OCI-LY1 (cell line): ENCODE measurements around the gene PNMA3.
"Not testable (repeated sequence)": the region's sequence is repeated elsewhere in the genome, so short reads cannot be mapped to it uniquely, and the experiment has no call there.

Experiments
- H2AFZ ChIP-seq: fragments of 200-600 bp; sonication (generic), shearing (Covaris generic); 2 replicates; pipeline ENCODE4 v1.6.0; 2014; ENCODE audit warnings: antibody characterized with exemption, mild to moderate bottlenecking, low read length
- H3F3A ChIP-seq: fragments of 200-600 bp; sonication (generic), shearing (Covaris generic); 2 replicates; pipeline ENCODE4 v1.6.0; 2014; ENCODE audit warnings: mild to moderate bottlenecking, antibody characterized with exemption, low read length, moderate library complexity; ENCODE audit not compliant: insufficient read depth
- H3K27ac ChIP-seq: fragments of 200-600 bp; sonication (generic); 2 replicates; pipeline ENCODE4 v1.5.1; 2014; ENCODE audit warnings: low read length, mixed run types, mild to moderate bottlenecking, low read depth; ENCODE audit not compliant: poor library complexity, severe bottlenecking
- H3K27me3 ChIP-seq: fragments of 200-600 bp; sonication (generic); 2 replicates; pipeline ENCODE4 v1.6.0; 2014; ENCODE audit warnings: antibody characterized with exemption, mild to moderate bottlenecking, low read length, moderate library complexity; ENCODE audit not compliant: insufficient read depth
- H3K36me3 ChIP-seq: fragments of 200-600 bp; sonication (generic); 2 replicates; pipeline ENCODE4 v1.6.1; 2014; ENCODE audit warnings: mild to moderate bottlenecking, antibody characterized with exemption, low read length, moderate library complexity, mixed read lengths; ENCODE audit not compliant: insufficient read depth
- H3K4me1 ChIP-seq: fragments of 200-600 bp; sonication (generic); 2 replicates; pipeline ENCODE4 v1.5.1; 2014; ENCODE audit warnings: mild to moderate bottlenecking, low read length, moderate library complexity; ENCODE audit not compliant: insufficient read depth, severe bottlenecking
- H3K4me2 ChIP-seq: fragments of 200-600 bp; sonication (generic), shearing (Covaris generic); 2 replicates; pipeline ENCODE4 v1.6.1; 2014; ENCODE audit warnings: low read length
- H3K4me3 ChIP-seq: fragments of 200-600 bp; sonication (generic); 2 replicates; pipeline ENCODE4 v1.5.1; 2014; ENCODE audit warnings: low read length, low read depth, mild to moderate bottlenecking, mixed read lengths; ENCODE audit not compliant: poor library complexity, severe bottlenecking
- H3K79me2 ChIP-seq: fragments of 200-600 bp; shearing (Covaris generic); 2 replicates; pipeline ENCODE4 v1.6.1; 2016; ENCODE audit warnings: mixed run types, low read length, mixed read lengths; ENCODE audit not compliant: insufficient read depth
- H3K9ac ChIP-seq: fragments of 200-600 bp; sonication (generic), shearing (Covaris generic); 2 replicates; pipeline ENCODE4 v1.6.1; 2014; ENCODE audit warnings: mild to moderate bottlenecking, low read length, mixed read lengths
- H3K9me2 ChIP-seq: fragments of 200-600 bp; sonication (generic), shearing (Covaris generic); 2 replicates; pipeline ENCODE4 v1.6.1; 2014; ENCODE audit warnings: low read depth, mild to moderate bottlenecking, low read length, mixed read lengths
- H3K9me3 ChIP-seq: fragments of 200-600 bp; shearing (Covaris generic); 2 replicates; pipeline ENCODE4 v1.6.1; 2014; ENCODE audit warnings: low read length, mixed read lengths
- H4K20me1 ChIP-seq: fragments of 200-600 bp; sonication (generic), shearing (Covaris generic); 2 replicates; pipeline ENCODE4 v1.6.0; 2016; ENCODE audit warnings: mild to moderate bottlenecking, low read length; ENCODE audit not compliant: insufficient read depth
- CTCF ChIP-seq: fragments of 200-600 bp; sonication (generic), shearing (Covaris generic); IDR thresholded peaks from 2 replicates; pipeline ENCODE4 v1.5.1; 2017; ENCODE audit warnings: mild to moderate bottlenecking, antibody characterized with exemption, low read length, moderate library complexity, mixed read lengths
- EZH2 ChIP-seq: fragments of 200-600 bp; sonication (generic), shearing (Covaris generic); IDR thresholded peaks from 2 replicates; pipeline ENCODE4 v1.8.0; 2017; ENCODE audit warnings: borderline replicate concordance, mixed run types, mild to moderate bottlenecking, antibody characterized with exemption, low read length, moderate library complexity, mixed read lengths

Gene PNMA3

DNA sequence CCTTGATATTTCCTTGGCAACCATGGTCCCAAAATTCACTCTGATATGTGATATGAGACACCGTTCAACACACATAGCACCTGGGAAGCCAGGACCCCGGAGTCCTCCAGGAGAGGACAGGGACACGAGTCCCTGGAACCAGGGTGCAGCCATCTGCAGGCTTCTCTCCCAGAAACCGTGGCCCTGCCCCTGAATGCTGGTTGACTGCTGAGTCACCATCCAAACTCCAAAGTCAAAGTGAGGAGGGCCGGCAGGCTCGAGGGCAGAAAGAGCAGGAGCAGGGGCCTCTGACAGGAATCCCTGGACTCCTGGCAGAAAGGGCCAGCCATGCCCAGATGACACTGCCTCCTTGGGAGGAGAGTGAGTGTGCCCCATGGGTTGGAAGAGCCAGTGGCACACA, 9.1 kb downstream of the PNMA3 start:
- Histone ChIP-seq H4K20me1 (no peaks in the 10 kb centered on the region), H3K9me2 (no peaks in the 10 kb centered on the region), H3K27me3 (no peaks in the 10 kb centered on the region), H3K4me2 (no peak overlapping the region), H3F3A (no peaks in the 10 kb centered on the region), H3K36me3 (no peaks in the 10 kb centered on the region), H3K9ac (no peak overlapping the region), H3K79me2 (no peaks in the 10 kb centered on the region), H2AFZ (no peak overlapping the region), H3K27ac (no peak overlapping the region), H3K4me3 (no peak overlapping the region), H3K4me1 (no peaks in the 10 kb centered on the region), H3K9me3 (no peaks in the 10 kb centered on the region)
- TF ChIP-seq CTCF (no peak), EZH2 (no peak)

GRCh38 chrX:153066402-153066801, 10.1 kb downstream of the PNMA3 start:
- not testable (repeated sequence) for H3F3A ChIP-seq, H3K4me3 ChIP-seq, H3K9me2 ChIP-seq, H2AFZ ChIP-seq, H3K36me3 ChIP-seq, H3K79me2 ChIP-seq, H3K9me3 ChIP-seq, H3K9ac ChIP-seq, H3K4me2 ChIP-seq, H3K27me3 ChIP-seq, H3K4me1 ChIP-seq, H4K20me1 ChIP-seq, H3K27ac ChIP-seq

GRCh38 chrX:153071909-153072583, 15.8 kb downstream of the PNMA3 start, which contains the start of gene PNMA6A:
PNMA6A (plus strand) TSS chrX:153072454; CDS start chrX:153073063, 609 bp downstream.
- not testable (repeated sequence) for H3K4me2 ChIP-seq, H3K4me3 ChIP-seq, H3K9me2 ChIP-seq, H3F3A ChIP-seq, H3K9me3 ChIP-seq, H3K36me3 ChIP-seq, H2AFZ ChIP-seq, H3K4me1 ChIP-seq, H3K79me2 ChIP-seq, H3K9ac ChIP-seq, H4K20me1 ChIP-seq, H3K27me3 ChIP-seq, H3K27ac ChIP-seq

DNA sequence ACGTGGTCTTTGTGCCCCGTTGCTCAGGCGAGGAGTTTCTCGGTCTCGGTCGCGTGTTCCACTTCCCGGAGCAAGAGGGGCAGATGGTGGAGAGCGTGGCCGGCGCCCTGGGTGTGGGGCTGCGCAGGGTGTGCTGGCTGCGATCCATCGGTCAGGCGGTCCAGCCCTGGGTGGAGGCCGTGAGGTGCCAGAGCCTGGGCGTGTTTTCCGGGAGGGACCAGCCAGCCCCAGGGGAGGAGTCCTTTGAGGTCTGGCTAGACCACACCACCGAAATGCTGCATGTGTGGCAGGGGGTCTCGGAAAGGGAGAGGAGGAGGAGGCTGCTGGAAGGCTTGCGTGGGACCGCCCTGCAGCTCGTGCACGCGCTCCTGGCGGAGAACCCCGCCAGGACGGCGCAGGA, 17.1 kb downstream of the PNMA3 start:
- not testable (repeated sequence) for H3K27me3 ChIP-seq, H3F3A ChIP-seq, H3K27ac ChIP-seq, H3K4me3 ChIP-seq, H3K79me2 ChIP-seq, H4K20me1 ChIP-seq, H3K36me3 ChIP-seq, H3K9me3 ChIP-seq, H2AFZ ChIP-seq, H3K9ac ChIP-seq, H3K4me1 ChIP-seq, H3K9me2 ChIP-seq, H3K4me2 ChIP-seq
